BJ (cell line): ENCODE data around the gene ATXN10. TPM values are rescaled to one million over a fixed set of nuclear protein-coding genes. Genes with fewer than 3 reads are reported as not detected.

ENCODE experiments used
- CTCF ChIA-PET: fragments of 350-600 bp; formaldehyde crosslinking; extraction: SDS; loops from one replicate; lab custom pipeline; 2021; ENCODE audit warnings: antibody characterized with exemption, inconsistent platforms; lab: Yijun Ruan, JAX
- POLR2A ChIA-PET: fragments of 300-600 bp; sonication (Branson Sonifier 250); formaldehyde crosslinking; extraction: SDS; loops from one replicate; lab custom pipeline; 2021; ENCODE audit warnings: antibody characterized with exemption; lab: Charles Lee
- DNase-seq: peaks from one replicate; pipeline ENCODE4 v3.0.0-alpha.2; 2011; ENCODE audit warnings: low read depth
- H3K27me3 ChIP-seq: 2 replicates; pipeline ENCODE4 v1.6.0; 2011; ENCODE audit warnings: low read length; ENCODE audit not compliant: control insufficient read depth, insufficient read depth
- H3K36me3 ChIP-seq: 2 replicates; pipeline ENCODE4 v1.5.1; 2011; ENCODE audit warnings: low read length; ENCODE audit not compliant: control insufficient read depth, insufficient read depth
- H3K4me3 ChIP-seq: 2 replicates; pipeline ENCODE4 v1.5.1; 2011; ENCODE audit warnings: low read depth, mild to moderate bottlenecking, control low read depth, low read length
- CTCF ChIP-seq: IDR thresholded peaks from 2 replicates; pipeline ENCODE4 v1.5.1; 2011; ENCODE audit warnings: low read depth, mild to moderate bottlenecking, control low read depth, inconsistent platforms, low read length, moderate library complexity; ENCODE audit not compliant: insufficient read depth
- polyA plus RNA-seq: library from polyadenylated mRNA; depleted of rRNA; stranded (reverse); fragments of >200 nt; gene quantifications from 2 replicates; pipeline ENCODE4 v1.2.3, GENCODE V29; 2011

The ATXN10 gene
- polyA plus RNA-seq, 1 experiment: 328 TPM

- no peaks in the 10 kb centered on the region for H3K27me3 ChIP-seq
- peak; percentile 96 for DNase-seq
- H3K36me3 ChIP-seq: peaks cover 2% of the 10 kb centered on the region
- no peak for TF ChIP-seq CTCF
- POLR2A ChIA-PET: no interaction called here
- CTCF ChIA-PET: interaction anchor here (1.4 kb wide), 1 partner anchor 139 kb away, joined by 3 read pairs; no protein-coding TSS in a partner anchor
- H3K4me3 ChIP-seq: no peak overlapping the region
Observed at GRCh38 chr22:45804986-45805325, 133.3 kb downstream of the ATXN10 start.

DNA sequence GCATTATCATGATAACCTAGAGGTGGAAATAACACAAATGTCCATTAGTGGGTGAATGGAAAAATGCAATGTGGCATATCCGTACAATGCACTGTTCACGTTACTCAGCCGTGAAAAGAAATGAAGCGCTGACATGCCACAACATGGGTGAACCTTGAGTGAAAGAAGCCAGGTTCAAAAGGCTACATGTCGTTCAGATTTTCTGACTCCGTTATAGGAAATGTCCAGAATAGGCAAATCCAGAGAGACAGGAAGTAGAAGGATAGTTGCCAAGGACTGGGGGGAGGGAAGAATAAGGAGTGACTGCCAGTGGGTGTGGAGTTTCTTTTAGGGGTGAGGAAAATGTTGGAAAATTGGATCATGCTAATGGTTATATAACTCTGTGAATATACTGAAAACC, 133.8 kb downstream of the ATXN10 start:
- no peak for TF ChIP-seq CTCF
- POLR2A ChIA-PET: no interaction called here
- Histone ChIP-seq H3K27me3 (no peaks in the 10 kb centered on the region), H3K4me3 (no peak overlapping the region), H3K36me3 (peaks cover 2% of the 10 kb centered on the region)
- no peak for DNase-seq
- CTCF ChIA-PET: no interaction called here

DNA sequence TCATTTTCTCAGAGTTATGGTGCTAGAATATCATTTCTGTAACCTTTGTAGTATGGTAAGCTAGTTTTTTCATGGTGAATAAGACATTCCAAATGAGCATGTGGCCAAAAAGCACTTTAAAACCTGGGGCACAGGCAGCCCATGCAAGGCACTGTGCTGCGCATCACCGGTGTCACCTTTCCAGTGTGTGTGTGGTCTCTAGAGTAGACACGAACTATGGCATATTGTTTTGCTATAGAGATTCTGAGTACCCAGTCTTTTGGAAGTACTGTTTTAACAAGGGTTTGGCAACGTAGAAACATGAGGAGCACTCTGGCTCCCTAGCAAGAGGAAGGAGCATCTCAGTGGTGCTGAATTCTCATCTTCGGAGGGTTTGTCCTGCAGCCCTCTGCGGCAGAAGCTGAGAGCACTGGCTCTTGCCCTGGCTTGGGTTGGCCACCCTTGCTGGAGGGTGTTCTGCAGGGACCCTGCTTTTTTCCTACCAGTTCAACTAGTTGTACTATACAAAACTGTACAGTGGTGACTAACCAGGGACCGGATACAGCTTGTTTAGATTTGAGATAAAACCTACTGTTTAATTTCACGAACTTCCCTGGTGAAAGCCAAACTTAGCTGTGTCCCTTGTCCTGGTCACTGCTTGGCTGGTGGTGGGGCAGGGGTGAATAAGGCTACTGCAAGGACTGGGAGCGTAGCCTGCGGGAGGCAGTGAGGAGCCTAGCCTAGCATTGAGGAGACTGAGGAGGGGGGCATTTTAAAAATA, 135.7 kb downstream of the ATXN10 start:
- Histone ChIP-seq H3K4me3 (no peak overlapping the region), H3K36me3 (peaks cover 8% of the 10 kb centered on the region), H3K27me3 (no peaks in the 10 kb centered on the region)
- no peak for TF ChIP-seq CTCF
- ChIA-PET POLR2A (no interaction called here), CTCF (no interaction called here)
- no peak for DNase-seq

- ChIA-PET POLR2A (no interaction called here), CTCF (interaction anchor here (0.6 to 1.1 kb wide), 2 partner anchors 82 to 1381 kb away, joined by 3 to 5 read pairs; no protein-coding TSS in a partner anchor)
- no peak for DNase-seq
- TF ChIP-seq CTCF: no peak
- no peak overlapping the region for H3K4me3 ChIP-seq
- no peaks in the 10 kb centered on the region for H3K27me3 ChIP-seq
- peaks cover 17% of the 10 kb centered on the region for H3K36me3 ChIP-seq
Observed at GRCh38 chr22:45812910-45813309, 141.3 kb downstream of the ATXN10 start.

- H3K4me3 ChIP-seq: no peak overlapping the region
- TF ChIP-seq CTCF: no peak
- DNase-seq: no peak
- no peaks in the 10 kb centered on the region for H3K27me3 ChIP-seq
- CTCF ChIA-PET: no interaction called here
- H3K36me3 ChIP-seq: peaks cover 17% of the 10 kb centered on the region
- POLR2A ChIA-PET: no interaction called here
Observed at GRCh38 chr22:45814198-45814597, 142.6 kb downstream of the ATXN10 start.
